OCI-LY1 (cell line): ENCODE data around the gene CERS6.

ENCODE experiments used
- CTCF ChIP-seq: fragments of 200-600 bp; sonication (generic), shearing (Covaris generic); IDR thresholded peaks from 2 replicates; pipeline ENCODE4 v1.5.1; 2017; ENCODE audit warnings: mild to moderate bottlenecking, antibody characterized with exemption, low read length, moderate library complexity, mixed read lengths
- EZH2 ChIP-seq: fragments of 200-600 bp; sonication (generic), shearing (Covaris generic); IDR thresholded peaks from 2 replicates; pipeline ENCODE4 v1.8.0; 2017; ENCODE audit warnings: borderline replicate concordance, mixed run types, mild to moderate bottlenecking, antibody characterized with exemption, low read length, moderate library complexity, mixed read lengths

GRCh38 chr2:168500516-168500915 lies 44.4 kb downstream of the CERS6 start:
- TF ChIP-seq CTCF, result no peak
- no peak for TF ChIP-seq EZH2
